ENCODE results near the gene MAP3K6.
A peak's percentile ranks its signal among the peaks of the same experiment; 100 is the strongest.
"Not testable (repeated sequence)": the region's sequence is repeated elsewhere in the genome, so short reads cannot be mapped to it uniquely, and the experiment has no call there.

The MAP3K6 gene

DNA sequence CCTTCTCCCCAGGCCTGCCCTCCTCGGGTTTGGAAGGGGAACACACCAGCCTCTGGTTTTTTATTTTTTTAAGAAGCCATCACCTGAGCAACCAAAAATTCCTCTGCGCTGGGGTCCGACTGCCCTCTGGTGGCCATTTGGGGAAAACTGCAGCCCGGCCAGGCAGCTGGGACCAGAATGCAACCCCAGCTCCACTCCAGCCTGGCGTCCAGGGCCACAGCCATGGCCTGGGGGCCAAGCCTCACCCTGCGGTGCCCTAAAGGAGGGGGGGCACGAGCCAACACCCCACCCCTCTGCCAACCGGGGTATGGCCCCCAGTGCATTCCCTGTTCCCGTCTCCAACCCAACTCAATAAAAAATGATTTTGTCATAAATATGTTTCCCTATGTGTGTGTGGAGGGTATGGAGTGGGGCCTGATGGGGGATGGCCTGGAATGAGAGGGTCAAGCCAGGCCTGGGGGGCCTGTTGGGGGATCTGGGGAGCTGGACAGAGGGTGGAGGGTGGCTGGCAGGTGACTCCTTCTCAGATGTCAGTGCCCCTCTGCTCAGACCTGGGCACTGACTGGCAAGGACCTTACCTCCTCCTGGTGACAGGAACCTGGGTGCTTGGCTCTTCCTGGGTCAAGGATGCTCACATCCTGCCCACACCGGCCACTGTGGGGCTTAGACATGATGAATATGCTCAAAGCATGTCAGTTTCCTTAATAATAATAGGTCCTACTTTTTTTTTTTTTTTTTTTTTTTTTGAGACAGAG lies 28.9 kb upstream of the MAP3K6 start:
- peak; percentile 82 for DNase-seq (ENCODE audit: low read depth, low spot score)

- no peak for DNase-seq (ENCODE audit: low read depth, low spot score)
Measured at GRCh38 chr1:27394925-27395324, 28.2 kb upstream of the MAP3K6 start.

DNA sequence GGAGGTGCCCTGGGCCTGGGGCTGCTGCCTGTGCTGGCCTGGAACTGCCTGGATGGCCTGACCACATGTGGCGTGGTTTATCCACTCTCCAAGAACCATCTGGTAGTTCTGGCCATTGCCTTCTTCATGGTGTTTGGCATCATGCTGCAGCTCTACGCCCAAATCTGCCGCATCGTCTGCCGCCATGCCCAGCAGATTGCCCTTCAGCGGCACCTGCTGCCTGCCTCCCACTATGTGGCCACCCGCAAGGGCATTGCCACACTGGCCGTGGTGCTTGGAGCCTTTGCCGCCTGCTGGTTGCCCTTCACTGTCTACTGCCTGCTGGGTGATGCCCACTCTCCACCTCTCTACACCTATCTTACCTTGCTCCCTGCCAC lies 27.5 kb upstream of the MAP3K6 start:
- no peak for DNase-seq (ENCODE audit: low read depth, low spot score)

DNA sequence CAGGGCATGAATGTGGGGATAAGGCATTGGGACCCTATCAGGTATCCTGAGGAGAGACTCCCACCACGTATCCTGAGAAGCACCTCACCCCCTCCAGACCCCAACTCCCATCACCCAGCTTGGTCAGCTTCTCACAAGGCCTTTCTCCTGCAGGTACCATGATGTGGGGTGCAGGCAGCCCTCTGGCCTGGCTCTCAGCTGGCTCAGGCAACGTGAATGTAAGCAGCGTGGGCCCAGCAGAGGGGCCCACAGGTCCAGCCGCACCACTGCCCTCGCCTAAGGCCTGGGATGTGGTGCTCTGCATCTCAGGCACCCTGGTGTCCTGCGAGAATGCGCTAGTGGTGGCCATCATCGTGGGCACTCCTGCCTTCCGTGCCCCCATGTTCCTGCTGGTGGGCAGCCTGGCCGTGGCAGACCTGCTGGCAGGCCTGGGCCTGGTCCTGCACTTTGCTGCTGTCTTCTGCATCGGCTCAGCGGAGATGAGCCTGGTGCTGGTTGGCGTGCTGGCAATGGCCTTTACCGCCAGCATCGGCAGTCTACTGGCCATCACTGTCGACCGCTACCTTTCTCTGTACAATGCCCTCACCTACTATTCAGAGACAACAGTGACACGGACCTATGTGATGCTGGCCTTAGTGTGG lies 27.0 kb upstream of the MAP3K6 start:
- no peak for DNase-seq (ENCODE audit: low read depth, low spot score)

DNA sequence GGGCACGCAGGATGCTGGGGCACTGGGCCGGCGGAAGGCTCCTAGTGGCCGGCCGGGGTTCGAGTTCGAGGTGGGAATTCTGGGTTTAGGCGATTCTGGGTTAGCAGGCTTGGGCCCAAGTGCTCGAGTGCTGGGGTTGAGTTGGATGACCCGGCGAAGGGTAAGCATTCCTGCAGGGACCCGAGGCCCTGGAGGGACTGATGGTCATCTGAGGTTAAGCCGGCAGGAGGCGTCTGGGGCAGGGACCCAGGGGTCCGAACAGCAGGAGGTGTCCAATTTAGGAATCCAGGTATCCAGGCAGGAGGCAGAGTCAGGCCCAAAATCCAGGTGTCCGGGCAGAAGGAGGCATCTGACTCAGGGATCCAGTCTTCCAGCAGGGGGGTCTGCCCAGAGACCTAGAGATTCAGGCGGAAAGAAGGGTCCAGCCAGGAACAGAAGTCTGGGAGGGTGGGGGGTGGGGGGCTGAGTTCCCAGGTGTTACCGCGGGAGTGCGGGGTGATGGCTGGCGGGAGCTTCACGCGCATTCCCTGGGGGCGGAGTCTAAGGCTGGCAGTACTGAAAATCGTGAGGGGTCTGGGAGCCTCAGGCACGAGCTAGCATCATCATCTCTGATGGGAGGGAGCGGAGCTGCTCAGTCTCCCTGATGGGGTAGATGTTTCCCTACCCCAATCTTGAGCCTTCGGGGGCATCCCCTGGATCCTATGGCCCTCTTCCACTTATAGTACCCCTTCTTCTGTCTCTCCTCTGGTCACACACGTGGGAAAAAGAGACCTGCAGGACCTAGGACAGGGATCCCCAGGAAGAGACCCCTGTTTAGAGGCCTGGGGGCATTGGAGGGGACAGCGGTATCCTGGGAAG lies 26.2 kb upstream of the MAP3K6 start:
- no peak for DNase-seq (ENCODE audit: low read depth, low spot score)

GRCh38 chr1:27392096-27392777 lies 25.5 kb upstream of the MAP3K6 start, which contains the start of gene GPR3:
GPR3 (plus strand) TSS chr1:27392622; CDS start chr1:27393799, 1,177 bp downstream.
- peak; percentile 97 for DNase-seq (ENCODE audit: low read depth, low spot score)

DNA sequence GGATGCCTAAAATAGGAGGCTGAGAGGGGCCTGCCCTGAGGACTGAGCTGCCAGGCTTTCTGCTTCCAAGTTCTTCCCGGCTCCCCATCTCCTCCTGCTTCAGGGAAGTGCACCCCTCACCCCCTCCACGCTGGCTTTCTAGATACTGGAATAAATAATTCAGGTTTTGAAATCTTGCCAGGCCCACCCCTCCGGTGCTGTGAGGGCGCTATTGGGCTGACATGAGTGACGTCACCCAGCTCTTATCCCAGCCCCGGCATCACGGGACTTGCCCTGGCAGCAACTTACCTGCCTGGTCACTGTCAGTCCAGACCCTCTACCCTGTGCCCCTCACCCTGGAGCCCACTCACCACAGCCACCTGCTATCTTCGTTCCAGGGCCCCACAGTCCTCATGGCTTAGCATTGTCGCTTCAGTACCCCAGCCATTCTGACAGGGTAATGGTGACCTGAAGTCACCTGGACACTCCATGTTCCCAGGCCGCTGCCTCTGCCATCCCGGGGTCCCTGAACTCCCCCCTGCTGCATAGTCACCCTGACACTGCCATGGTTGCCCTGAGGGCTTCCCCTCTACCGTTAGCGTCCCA lies 24.8 kb upstream of the MAP3K6 start:
- peak; percentile 75 for DNase-seq (ENCODE audit: low read depth, low spot score)

DNA sequence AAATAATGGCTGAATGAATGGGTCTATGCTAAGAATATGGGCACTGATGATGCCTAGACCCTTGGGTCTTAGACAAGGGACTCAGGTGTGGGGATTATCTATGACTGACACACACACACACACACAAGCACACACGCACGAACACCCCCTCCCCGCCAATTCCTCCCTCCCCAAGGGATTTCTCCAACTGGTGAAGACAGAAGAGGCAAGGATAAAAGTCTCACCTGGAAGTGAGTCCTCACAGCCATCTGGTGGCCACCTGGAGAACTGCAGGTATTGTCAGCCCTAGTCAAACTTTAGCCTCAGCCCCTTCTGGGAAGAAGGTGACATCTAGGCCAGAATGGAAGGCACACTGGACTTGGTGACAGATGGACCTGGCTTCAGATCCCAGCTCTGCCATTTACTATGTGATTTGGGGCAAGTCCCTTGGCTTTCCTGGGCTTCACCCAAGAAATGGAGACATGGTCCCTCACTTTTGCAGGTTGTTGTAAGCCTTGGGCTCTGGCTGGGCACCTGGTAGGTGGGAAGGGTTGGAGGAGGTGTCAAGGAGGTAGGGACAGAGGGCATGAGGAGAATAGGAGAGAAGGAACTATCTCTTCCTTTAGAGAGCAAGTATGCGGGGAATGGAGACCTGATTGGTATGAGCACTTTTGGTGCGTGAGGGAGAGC lies 21.7 kb upstream of the MAP3K6 start:
- DNase-seq (ENCODE audit: low read depth, low spot score) = peak; percentile 64

DNA sequence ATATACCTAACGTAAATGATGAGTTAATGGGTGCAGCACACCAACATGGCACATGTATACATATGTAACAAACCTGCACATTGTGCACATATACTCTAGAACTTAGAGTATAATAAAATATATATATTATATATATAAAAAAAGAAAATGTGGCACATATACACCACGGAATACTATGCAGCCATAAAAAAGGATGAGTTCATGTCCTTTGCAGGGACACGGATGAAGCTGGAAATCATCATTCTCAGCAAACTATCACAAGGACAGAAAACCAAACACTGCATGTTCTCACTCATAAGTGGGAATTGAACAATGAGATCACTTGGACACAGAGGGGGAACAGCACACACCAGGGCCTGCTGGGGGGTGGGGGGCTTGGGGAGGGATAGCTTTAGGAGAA lies 18.0 kb upstream of the MAP3K6 start:
- not testable (repeated sequence) for DNase-seq (ENCODE audit: low read depth, low spot score)

DNA sequence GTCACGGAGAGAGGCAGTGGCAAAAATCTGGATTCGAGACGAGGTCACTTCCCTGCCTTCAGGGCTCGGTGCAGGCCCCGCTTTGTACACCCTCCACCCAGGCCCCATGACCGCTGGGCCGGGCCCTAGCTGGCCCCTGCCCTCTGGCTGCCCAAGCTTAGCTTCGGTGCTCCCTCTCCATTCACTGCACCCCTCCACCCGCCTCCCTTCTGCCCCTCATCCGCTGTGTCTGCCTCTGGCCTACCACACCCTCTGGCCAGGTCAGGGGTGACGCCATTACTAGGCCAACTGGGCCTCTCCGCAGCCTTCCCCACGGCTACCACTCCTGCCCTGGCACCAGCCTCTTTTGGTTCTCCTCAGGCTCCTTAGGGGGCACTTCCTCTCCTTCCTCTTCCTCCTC lies 16.9 kb upstream of the MAP3K6 start:
- DNase-seq (ENCODE audit: low read depth, low spot score) = no peak

DNA sequence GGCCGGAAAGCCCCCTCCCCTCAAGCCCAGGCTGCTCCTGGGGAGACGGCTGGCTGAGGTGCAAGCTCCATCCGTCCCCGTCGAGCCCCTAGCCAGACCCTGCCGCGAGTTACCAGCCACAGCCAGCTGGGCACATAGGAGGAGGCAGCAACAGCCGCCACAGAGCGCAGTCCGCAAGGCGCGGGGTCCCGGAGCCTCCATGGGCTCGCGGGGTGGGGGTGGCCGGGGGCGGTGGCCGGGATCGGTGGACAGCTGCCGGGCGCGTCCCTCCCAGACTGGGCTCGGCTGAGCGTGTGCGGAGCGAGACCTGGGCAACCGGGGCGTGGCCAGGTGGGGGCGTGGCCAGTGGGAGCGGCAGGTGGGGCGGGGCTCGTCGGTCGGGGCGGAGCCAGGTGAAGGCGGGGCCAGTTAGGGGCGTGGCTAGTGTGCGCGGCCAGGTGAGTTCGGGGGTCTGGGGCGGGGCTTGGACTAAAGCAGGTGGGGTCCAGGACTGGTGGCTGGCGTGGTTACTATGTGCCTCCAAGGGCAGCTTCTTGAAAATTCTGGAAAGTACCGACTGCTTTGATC lies 16.4 kb upstream of the MAP3K6 start, which contains the start of gene CD164L2:
Gene CD164L2, minus strand, starts transcription at position 295 of the 567 bp plus-strand sequence. Its CDS starts 94 bp downstream, at position 201.
- no peak for DNase-seq (ENCODE audit: low read depth, low spot score)

DNA sequence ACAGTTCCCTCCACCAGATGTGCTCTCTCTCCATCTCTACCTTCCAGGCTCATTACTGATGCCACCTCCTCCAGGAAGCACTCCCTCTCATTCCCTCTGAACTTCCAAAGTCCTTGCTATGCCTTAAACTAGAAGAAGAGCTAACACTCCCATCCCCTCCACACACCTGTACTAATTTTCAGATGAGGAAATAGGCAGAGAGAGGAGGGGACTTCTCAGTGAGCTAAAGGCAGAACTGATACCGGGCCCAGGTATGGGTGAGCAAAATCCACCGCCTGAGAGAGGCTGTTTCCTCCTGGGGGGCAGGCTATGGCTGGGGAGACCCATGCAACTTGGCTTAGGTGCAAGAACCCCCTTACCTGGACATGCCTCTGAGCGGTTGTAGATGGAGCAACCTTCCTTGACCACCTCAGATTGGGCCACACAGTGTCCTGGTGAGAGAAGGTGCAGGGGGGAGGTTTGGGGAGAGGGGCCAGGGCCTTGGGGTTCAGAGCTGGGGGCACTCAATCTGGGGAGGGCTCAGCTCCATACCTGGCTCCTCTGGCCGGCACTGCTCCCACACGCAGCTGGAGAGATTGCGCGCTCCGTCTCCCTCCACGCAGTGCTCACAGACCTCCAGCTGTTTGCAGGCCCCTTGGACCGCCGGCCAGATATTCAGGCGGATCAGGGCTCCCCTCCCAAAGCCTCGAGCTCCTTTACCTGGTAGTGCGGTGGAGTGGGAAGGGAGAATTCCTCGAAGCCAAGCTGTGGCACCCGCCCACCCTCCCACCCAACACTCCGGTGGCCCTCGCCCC lies 15.4 kb upstream of the MAP3K6 start:
- no peak for DNase-seq (ENCODE audit: low read depth, low spot score)

- no peak for DNase-seq (ENCODE audit: low read depth, low spot score)
Measured at GRCh38 chr1:27380766-27381733, 14.3 kb upstream of the MAP3K6 start.

DNA sequence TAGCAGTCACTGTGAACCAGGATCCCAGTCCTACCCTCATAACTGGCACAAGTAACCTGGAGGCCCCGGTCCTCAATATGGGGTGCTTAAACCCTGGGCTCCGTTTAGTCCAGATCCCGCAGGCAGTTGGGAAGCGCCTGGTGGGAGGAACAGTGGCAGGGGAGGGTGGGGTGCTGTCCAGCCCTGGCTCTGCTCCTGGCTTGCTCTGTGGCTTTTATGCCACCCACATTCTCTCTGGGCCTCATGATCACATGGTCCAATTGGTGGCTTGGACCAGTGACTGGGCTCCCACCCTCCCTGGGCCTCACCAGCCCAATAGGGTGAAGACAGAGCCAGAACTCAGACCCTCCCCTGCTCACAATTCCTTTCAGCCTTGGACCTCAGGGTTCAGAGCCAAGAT lies 13.5 kb upstream of the MAP3K6 start:
- no peak for DNase-seq (ENCODE audit: low read depth, low spot score)

GRCh38 chr1:27379564-27380122 lies 12.9 kb upstream of the MAP3K6 start:
- DNase-seq (ENCODE audit: low read depth, low spot score) = no peak

DNA sequence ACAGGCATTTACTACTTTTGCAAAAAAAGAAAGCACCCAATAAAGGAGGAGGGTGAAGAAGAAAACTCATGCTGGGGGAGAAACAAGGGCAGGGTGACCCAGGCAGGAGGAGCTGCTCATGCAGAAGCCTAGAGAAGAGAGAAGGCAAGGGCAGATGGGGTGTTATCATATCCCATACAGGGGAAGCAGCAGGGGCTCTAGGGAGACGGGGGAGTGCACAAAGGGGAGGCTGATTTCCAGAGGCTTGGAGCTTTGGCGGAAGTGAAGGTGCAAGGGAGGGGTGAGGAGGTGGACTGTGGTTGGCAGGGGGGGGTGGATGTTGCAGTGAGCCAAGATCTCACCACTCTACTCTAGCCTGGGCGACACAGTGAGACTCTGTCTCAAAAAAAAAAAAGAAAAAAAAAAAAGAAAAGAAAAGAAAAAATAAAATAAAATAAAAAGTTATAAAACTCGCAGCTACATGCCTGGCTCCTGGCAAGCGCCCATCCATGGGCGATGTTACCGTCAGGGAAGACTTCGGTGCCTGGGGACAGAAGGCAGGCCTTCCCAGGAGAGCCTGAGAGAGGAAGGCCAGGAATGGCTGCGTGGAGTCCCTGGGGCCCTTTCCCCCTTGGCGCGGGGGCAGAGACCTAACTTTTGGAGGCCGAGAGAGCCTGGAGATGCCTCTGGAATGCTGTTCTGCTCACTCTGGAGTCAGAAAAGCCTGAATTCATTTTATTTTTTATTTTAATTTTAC lies 11.2 kb upstream of the MAP3K6 start:
- no peak for DNase-seq (ENCODE audit: low read depth, low spot score)

DNA sequence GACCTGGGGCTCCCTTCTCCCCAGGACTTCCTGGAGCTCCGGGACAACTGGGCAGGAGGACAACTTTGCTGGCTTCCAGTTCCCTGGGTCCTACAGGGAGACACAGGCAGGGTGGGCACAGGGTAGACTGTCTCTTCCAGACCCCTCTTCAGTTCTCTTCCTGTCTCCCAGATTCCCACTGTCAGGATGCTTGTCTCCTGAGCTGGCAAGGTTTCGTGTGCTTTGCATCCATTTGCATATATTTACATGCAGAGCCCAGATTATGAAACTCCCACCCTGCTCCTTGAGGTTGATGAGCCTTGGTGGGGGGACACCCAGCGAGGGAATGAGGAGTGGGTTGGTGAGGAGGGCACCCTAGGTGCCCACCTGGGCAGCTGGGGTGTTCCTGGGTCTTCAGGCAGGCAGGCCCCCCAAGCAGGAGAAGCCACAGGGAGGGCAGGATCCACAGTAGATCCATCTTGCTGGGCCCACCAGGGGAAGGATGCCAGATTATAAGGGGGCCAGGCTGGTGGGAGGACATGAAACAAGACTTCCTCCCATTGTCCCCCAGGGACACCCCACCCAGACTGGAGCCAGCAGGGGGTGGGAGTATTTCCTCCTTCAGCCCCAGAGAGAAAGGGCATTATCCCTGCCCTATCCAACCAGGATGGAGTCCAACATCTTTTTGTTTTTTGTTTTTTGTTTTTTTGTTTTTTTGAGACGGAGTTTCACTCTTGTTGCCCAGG lies 7.8 kb upstream of the MAP3K6 start, which contains the start of gene FCN3:
Gene FCN3, minus strand, starts transcription at position 463 of the 725 bp plus-strand sequence. Its CDS starts 6 bp downstream, at position 457.
- DNase-seq (ENCODE audit: low read depth, low spot score) = no peak
